SK-N-MC (cell line): Measurements from ENCODE around the gene USP32.
A peak's percentile ranks its signal among the peaks of the same experiment; 100 is the strongest.

Source experiments
- DNase-seq: peaks from one replicate; pipeline ENCODE4 v3.0.0-alpha.2; 2011; ENCODE audit warnings: low read depth, low spot score
- H3K27ac ChIP-seq: fragments of 200-600 bp; sonication (generic); 2 replicates; pipeline ENCODE4 v1.5.1; 2016; ENCODE audit warnings: mixed run types
- H3K36me3 ChIP-seq: fragments of 200-600 bp; sonication (generic); 2 replicates; pipeline ENCODE4 v1.6.1; 2017; ENCODE audit warnings: antibody characterized with exemption, low read length, mixed read lengths; ENCODE audit not compliant: insufficient read depth
- H3K4me3 ChIP-seq: fragments of 200-600 bp; sonication (generic); 2 replicates; pipeline ENCODE4 v1.5.1; 2016
- H3K9ac ChIP-seq: fragments of 200-600 bp; sonication (generic); 2 replicates; pipeline ENCODE4 v1.8.0; 2017; ENCODE audit warnings: mixed run types, mixed read lengths; ENCODE audit not compliant: insufficient read length
- H3K9me3 ChIP-seq: fragments of 200-600 bp; sonication (generic); 2 replicates; pipeline ENCODE4 v1.6.1; 2017; ENCODE audit warnings: low read depth, mild to moderate bottlenecking, antibody characterized with exemption, low read length, moderate library complexity, mixed read lengths
- EZH2 ChIP-seq: fragments of 200-600 bp; sonication (generic); IDR thresholded peaks from one replicate; pipeline ENCODE4 v1.6.1; 2017; ENCODE audit warnings: antibody characterized with exemption
- FOXP2 ChIP-seq: optimal IDR thresholded peaks from 2 replicates; pipeline ENCODE3; 2011; ENCODE audit warnings: mild to moderate bottlenecking, moderate library complexity; ENCODE audit not compliant: insufficient read depth; ENCODE audit errors: extremely low read length, control extremely low read depth
- POLR2AphosphoS5 ChIP-seq: IDR thresholded peaks from 2 replicates; pipeline ENCODE4 v1.6.1; 2012; ENCODE audit warnings: mild to moderate bottlenecking, low read depth, low read length, borderline replicate concordance

USP32 gene

DNA sequence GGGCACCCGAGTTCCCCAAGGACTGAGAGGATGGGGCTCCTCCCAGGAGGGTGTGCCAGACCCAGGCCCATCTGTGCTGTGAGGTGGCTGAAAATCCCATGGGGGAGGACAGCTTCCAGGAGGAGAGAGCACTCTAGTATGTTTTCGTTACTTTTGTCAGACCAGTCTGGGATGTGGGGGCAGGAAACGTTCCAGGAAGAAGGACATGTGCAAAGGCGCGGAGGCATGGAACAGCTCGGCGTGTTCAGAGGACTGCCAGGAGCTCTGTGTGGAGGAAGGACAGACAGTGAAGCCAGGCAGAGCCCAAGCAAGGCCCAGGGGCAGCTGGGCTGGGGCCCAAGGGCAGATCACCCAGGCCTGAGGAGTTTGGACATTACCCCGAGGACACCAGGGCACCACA, 235.2 kb downstream of the USP32 start:
- TF ChIP-seq FOXP2 (no peak), EZH2 (no peak), POLR2AphosphoS5 (no peak)
- H3K4me3 ChIP-seq = no peak overlapping the region
- no peak overlapping the region for H3K27ac ChIP-seq
- no peak for DNase-seq
- no peaks in the 10 kb centered on the region for H3K9me3 ChIP-seq
- no peaks in the 10 kb centered on the region for H3K36me3 ChIP-seq
- H3K9ac ChIP-seq = no peak overlapping the region

GRCh38 chr17:60155815-60156214, 236.1 kb downstream of the USP32 start:
- H3K36me3 ChIP-seq = no peaks in the 10 kb centered on the region
- no peak overlapping the region for H3K9ac ChIP-seq
- TF ChIP-seq POLR2AphosphoS5 = no peak
- no peak for TF ChIP-seq FOXP2
- TF ChIP-seq EZH2 = no peak
- no peak overlapping the region for H3K4me3 ChIP-seq
- no peaks in the 10 kb centered on the region for H3K9me3 ChIP-seq
- no peak for DNase-seq
- H3K27ac ChIP-seq = no peak overlapping the region

GRCh38 chr17:60155427-60155814, 236.5 kb downstream of the USP32 start:
- TF ChIP-seq EZH2 = no peak
- no peak for TF ChIP-seq FOXP2
- TF ChIP-seq POLR2AphosphoS5 = no peak
- no peak for DNase-seq
- no peak overlapping the region for H3K9ac ChIP-seq
- no peak overlapping the region for H3K4me3 ChIP-seq
- no peaks in the 10 kb centered on the region for H3K9me3 ChIP-seq
- H3K36me3 ChIP-seq = no peaks in the 10 kb centered on the region
- H3K27ac ChIP-seq = no peak overlapping the region

GRCh38 chr17:60154616-60155426, 237.1 kb downstream of the USP32 start:
- no peak for DNase-seq

DNA sequence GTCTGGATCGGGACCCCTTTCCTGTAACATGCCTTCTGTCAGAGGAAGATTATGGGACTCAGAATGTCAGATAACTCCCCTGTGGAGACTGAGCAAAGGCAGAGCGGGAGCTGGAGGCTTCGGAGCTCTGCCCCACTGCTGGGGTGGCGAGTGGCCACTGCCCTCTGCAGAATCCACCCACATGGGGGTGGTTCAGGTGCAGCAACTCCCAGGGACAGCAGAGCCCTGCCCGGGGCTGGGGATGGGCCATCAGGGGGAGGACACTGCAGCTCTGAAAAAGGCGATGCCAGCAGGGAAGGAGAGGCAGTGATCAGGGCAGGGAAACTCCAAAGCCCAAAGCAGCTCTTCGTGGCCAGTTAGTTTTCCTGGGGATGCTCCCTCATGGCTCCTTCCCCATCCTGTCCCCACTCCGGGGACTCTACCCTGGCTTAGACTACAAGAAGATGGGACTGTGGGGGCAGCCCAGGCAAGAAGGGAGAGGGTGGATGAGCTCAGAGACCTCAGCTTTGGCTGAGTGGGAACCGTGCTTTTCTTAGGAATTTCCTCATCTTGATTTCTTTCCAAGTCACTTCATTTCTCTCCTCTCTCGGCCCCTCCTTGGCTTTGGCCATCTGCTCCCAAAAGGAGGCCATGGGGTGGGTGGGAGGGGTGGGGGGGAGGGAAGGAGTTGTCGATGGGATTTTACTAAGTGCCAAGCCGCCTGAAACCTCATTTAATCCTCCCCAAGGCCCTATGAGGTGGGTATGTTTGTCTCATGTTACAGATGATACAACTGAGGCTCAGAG, 238.1 kb downstream of the USP32 start:
- Histone ChIP-seq H3K27ac (0 out of 2 replicates have a peak overlapping the region, but pooled peaks have one; percentile 42), H3K36me3 (no peaks in the 10 kb centered on the region), H3K9me3 (no peaks in the 10 kb centered on the region), H3K4me3 (no peak overlapping the region; the same call in 1 of the 2 replicates), H3K9ac (no peak overlapping the region)
- TF ChIP-seq EZH2 (no peak), FOXP2 (no peak), POLR2AphosphoS5 (no peak)
- no peak for DNase-seq

More at GRCh38 chr17:60154616-60155426, 237.1 kb downstream of the USP32 start:
- Histone ChIP-seq H3K4me3 (peak overlapping the region; percentile 6; the same call in 1 of the 2 replicates), H3K36me3 (no peaks in the 10 kb centered on the region), H3K9ac (no peak overlapping the region), H3K27ac (peak overlapping the region; percentile 42; the same call in 1 of the 2 replicates), H3K9me3 (no peaks in the 10 kb centered on the region)
- TF ChIP-seq POLR2AphosphoS5 (no peak), EZH2 (no peak), FOXP2 (no peak)

DNA sequence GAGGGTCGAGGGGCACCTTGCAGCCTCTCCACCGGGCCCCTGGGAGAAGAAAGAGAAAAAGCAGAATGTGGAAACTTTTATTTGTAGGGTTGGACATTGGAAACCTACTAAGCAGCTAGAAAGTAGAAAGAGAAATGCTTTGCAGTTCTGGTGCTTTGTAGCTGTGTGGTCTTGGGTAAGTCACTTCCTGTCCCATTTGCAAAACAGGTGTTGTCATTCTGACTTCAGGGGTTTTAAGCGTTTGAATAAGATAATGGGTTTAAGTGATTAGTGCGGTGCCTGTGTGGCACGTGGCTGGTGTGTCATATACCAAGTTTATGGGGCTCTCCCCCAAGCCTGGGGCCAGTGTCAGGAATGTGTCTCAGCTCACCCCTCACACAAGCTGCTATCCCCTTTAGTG, 240.6 kb downstream of the USP32 start:
- DNase-seq = no peak
- Histone ChIP-seq H3K36me3 (no peaks in the 10 kb centered on the region), H3K9me3 (no peaks in the 10 kb centered on the region), H3K27ac (no peak overlapping the region), H3K9ac (no peak overlapping the region), H3K4me3 (no peak overlapping the region)
- TF ChIP-seq FOXP2 = no peak
- no peak for TF ChIP-seq EZH2
- no peak for TF ChIP-seq POLR2AphosphoS5

- Histone ChIP-seq H3K9ac (no peak within 1 kb of the TSS), H3K36me3 (no peaks in the 10 kb centered on the region), H3K9me3 (no peaks in the 10 kb centered on the region), H3K4me3 (peak within 1 kb of the TSS; percentile 36; the same call in 1 of the 2 replicates), H3K27ac (no peak within 1 kb of the TSS)
- no peak for TF ChIP-seq FOXP2
- no peak for TF ChIP-seq EZH2
- no peak for TF ChIP-seq POLR2AphosphoS5
- DNase-seq = no peak
These were observed 242.0 kb downstream of the USP32 start, which contains the start of gene CA4 for GRCh38 chr17:60149691-60150582. TSS of gene CA4 (plus strand) at chr17:60149973. CDS start at chr17:60150035, 62 bp downstream.

DNA sequence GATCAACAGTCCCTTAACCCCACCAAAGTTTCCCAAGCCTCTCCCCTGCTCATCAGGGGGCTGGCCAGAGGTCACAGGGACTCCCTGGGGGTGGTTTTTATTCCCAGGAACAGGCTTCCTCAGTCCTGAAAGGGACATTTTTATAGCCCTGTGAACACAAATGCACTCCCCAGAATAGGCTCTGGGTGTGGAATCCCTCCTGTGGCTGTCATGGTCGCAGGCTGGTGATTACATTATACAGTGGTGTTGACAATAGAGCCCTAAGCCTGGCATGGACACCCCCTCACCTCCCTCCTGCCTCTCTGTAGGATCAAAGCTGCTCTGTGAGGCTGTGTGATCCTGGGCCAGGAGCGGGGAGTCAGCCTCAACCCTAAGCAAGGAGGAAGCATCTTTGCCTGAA, 243.6 kb downstream of the USP32 start:
- no peak overlapping the region for H3K4me3 ChIP-seq
- no peak for DNase-seq
- no peaks in the 10 kb centered on the region for H3K9me3 ChIP-seq
- no peak overlapping the region for H3K9ac ChIP-seq
- no peaks in the 10 kb centered on the region for H3K36me3 ChIP-seq
- H3K27ac ChIP-seq = no peak overlapping the region
- TF ChIP-seq POLR2AphosphoS5 = no peak
